ENCODE results near the gene CTNND2. TPM values are rescaled to one million over a fixed set of nuclear protein-coding genes. Genes with fewer than 3 reads are reported as not detected.

CTNND2 gene
- polyA plus RNA-seq, 1 of the 3 experiments (the other 2 are of a cell fraction), result not detected

DNA sequence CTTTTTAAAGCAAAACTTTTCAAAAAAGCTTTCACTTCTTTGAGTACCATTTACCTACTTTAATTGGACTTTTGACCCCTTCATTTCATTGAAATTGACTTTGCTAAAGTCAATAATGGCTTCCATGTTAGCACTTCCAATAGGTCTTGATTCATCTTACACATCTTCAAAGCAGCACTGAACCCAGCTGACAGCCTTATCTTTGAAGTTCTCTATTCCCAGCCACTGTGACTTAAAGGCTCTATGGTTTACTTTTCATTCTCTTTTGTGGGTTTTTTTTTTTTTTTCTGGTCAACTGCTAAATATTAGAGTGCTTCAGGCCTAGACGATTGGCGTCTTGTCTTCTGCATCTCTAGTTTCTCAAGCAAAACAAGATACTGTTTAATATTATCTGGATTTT, 385.0 kb downstream of the CTNND2 start:
- no peak for DNase-seq
- no peaks in the 10 kb centered on the region for H3K4me1 ChIP-seq (ENCODE audit: control insufficient read depth in 1 of 2, insufficient read depth in 2 of 2, low read depth in 1 of 2, low read length in 1 of 2)
- no peaks in the 10 kb centered on the region for H3K36me3 ChIP-seq (replicated peaks in 1 of 2; ENCODE audit: control insufficient read depth in 1 of 2, insufficient read depth in 2 of 2, low read length in 1 of 2)
- no peak overlapping the region for H3K27ac ChIP-seq (ENCODE audit: low read depth in 2 of 2, low read length in 1 of 2)
- no peak overlapping the region for H2AFZ ChIP-seq (ENCODE audit: low read depth)
- no peak overlapping the region for H3K4me3 ChIP-seq (ENCODE audit: low read depth in 2 of 2, low read length in 1 of 2)
- TF ChIP-seq RCOR1 (IDR thresholded peaks at IDR 0.05; ENCODE audit: low read length) (no peak), FOXJ3 (CRISPR knock-in tag; IDR thresholded peaks at IDR 0.05) (no peak), SIN3A (IDR thresholded peaks at IDR 0.05; ENCODE audit: borderline replicate concordance, low read depth, low read length) (no peak), GATA2 (CRISPR knock-in tag; IDR thresholded peaks at IDR 0.05) (no peak), RAD21 (IDR thresholded peaks at IDR 0.05; ENCODE audit: low read length) (no peak), EP300 (IDR thresholded peaks at IDR 0.05; ENCODE audit: borderline replicate concordance in 1 of 2, low read depth in 1 of 2, low read length in 1 of 2) (no peak)
- TF ChIP-seq, protein P1, sequence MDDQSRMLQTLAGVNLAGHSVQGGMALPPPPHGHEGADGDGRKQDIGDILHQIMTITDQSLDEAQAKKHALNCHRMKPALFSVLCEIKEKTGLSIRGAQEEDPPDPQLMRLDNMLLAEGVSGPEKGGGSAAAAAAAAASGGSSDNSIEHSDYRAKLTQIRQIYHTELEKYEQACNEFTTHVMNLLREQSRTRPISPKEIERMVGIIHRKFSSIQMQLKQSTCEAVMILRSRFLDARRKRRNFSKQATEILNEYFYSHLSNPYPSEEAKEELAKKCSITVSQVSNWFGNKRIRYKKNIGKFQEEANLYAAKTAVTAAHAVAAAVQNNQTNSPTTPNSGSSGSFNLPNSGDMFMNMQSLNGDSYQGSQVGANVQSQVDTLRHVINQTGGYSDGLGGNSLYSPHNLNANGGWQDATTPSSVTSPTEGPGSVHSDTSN (IDR thresholded peaks at IDR 0.05), result no peak
- TF ChIP-seq, protein P2, sequence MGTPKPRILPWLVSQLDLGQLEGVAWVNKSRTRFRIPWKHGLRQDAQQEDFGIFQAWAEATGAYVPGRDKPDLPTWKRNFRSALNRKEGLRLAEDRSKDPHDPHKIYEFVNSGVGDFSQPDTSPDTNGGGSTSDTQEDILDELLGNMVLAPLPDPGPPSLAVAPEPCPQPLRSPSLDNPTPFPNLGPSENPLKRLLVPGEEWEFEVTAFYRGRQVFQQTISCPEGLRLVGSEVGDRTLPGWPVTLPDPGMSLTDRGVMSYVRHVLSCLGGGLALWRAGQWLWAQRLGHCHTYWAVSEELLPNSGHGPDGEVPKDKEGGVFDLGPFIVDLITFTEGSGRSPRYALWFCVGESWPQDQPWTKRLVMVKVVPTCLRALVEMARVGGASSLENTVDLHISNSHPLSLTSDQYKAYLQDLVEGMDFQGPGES (IDR thresholded peaks at IDR 0.05; ENCODE audit: low read depth, low read length), result no peak
- H3K9ac ChIP-seq, result no peak overlapping the region
- ChIA-PET CTCF (interaction anchor here (0.6 kb wide), 1 partner anchor 33 kb away, joined by 3 read pairs; no protein-coding TSS in a partner anchor), POLR2A (no interaction called here)
- H4K20me1 ChIP-seq (ENCODE audit: insufficient read depth), result no peaks in the 10 kb centered on the region
- no peaks in the 10 kb centered on the region for H3K79me2 ChIP-seq (ENCODE audit: insufficient read depth)
- no peaks in the 10 kb centered on the region for H3K9me3 ChIP-seq
- H3K27me3 ChIP-seq (ENCODE audit: insufficient read depth), result no peaks in the 10 kb centered on the region
- WGBS (ENCODE audit: low lambda C conversion rate), result 36% methylated on average over 2 of the region's 2 CpGs
- H3F3A ChIP-seq (replicated peaks; ENCODE audit: insufficient read depth), result no peaks in the 10 kb centered on the region
- H3K4me2 ChIP-seq, result no peak overlapping the region
- H3K9me2 ChIP-seq, result no peaks in the 10 kb centered on the region

DNA sequence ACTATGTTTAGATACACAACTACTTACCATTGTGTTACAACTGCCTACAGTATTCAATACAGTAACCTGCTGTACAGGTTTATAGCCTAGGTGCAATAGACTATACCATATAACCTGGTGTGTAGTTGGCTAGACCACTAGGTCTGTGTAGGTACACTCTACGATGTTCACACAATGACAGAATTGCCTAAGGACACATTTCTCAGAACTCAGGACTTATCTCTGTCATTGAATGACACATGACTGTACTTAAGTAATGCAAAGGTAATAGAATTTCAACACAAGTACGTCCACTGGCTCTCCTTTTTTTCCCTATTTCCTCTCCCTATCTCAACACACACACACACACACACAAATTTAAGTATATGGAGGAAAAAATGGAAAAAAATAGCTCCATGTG, 385.6 kb downstream of the CTNND2 start:
- TF ChIP-seq RXRA (IDR thresholded peaks at IDR 0.05; ENCODE audit: borderline replicate concordance, low read depth), result no peak
- TF ChIP-seq MXI1 (IDR thresholded peaks at IDR 0.05; ENCODE audit: low read depth, low read length), result no peak
- TF ChIP-seq FOSL2 (IDR thresholded peaks at IDR 0.05; ENCODE audit: borderline replicate concordance, low read depth), result no peak
- no peak for TF ChIP-seq POLR2AphosphoS5 (IDR thresholded peaks at IDR 0.05; ENCODE audit: low read depth, low read length)
- TF ChIP-seq, protein P3, sequence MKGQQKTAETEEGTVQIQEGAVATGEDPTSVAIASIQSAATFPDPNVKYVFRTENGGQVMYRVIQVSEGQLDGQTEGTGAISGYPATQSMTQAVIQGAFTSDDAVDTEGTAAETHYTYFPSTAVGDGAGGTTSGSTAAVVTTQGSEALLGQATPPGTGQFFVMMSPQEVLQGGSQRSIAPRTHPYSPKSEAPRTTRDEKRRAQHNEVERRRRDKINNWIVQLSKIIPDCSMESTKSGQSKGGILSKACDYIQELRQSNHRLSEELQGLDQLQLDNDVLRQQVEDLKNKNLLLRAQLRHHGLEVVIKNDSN (IDR thresholded peaks at IDR 0.05; ENCODE audit: borderline replicate concordance, low read depth), result no peak
- no peak for TF ChIP-seq CTCF (IDR thresholded peaks at IDR 0.05)
- no peak for TF ChIP-seq NRF1 (IDR thresholded peaks at IDR 0.05; ENCODE audit: low read depth, low read length)
- Histone ChIP-seq H3K4me1 (ENCODE audit: control insufficient read depth in 1 of 2, insufficient read depth in 2 of 2, low read depth in 1 of 2, low read length in 1 of 2) (no peaks in the 10 kb centered on the region), H3F3A (replicated peaks; ENCODE audit: insufficient read depth) (no peaks in the 10 kb centered on the region), H4K20me1 (ENCODE audit: insufficient read depth) (no peaks in the 10 kb centered on the region), H3K36me3 (replicated peaks in 1 of 2; ENCODE audit: control insufficient read depth in 1 of 2, insufficient read depth in 2 of 2, low read length in 1 of 2) (no peaks in the 10 kb centered on the region), H3K9ac (no peak overlapping the region), H3K4me2 (no peak overlapping the region), H3K9me3 (no peaks in the 10 kb centered on the region), H3K27ac (ENCODE audit: low read depth in 2 of 2, low read length in 1 of 2) (no peak overlapping the region), H2AFZ (ENCODE audit: low read depth) (no peak overlapping the region), H3K9me2 (no peaks in the 10 kb centered on the region), H3K79me2 (ENCODE audit: insufficient read depth) (no peaks in the 10 kb centered on the region), H3K27me3 (ENCODE audit: insufficient read depth) (no peaks in the 10 kb centered on the region), H3K4me3 (ENCODE audit: low read depth in 2 of 2, low read length in 1 of 2) (no peak overlapping the region)
- WGBS (ENCODE audit: low lambda C conversion rate), result 0% methylated on average over 2 of the region's 2 CpGs
- ChIA-PET POLR2A (no interaction called here), CTCF (no interaction called here)
- DNase-seq, result no peak

All from SK-N-SH (cell line).